HCT116 (cell line): ENCODE measurements around the gene VEGFA. TPM values are rescaled to one million over a fixed set of nuclear protein-coding genes. Genes with fewer than 3 reads are reported as not detected.

Experiments
- ATAC-seq: fragments of 200-7000 bp; cut with Tn5 transposase; 2 replicates; pipeline ENCODE4 v1.9.1; 2020; ENCODE audit warnings: mild to moderate bottlenecking, moderate library complexity
- BruUV-seq: library from RNA; stranded (reverse); fragments of 400-500 nt; replicated peaks from 2 replicates; lab custom pipeline; 2021; lab: Mats Ljungman, UMichigan
- CTCF ChIA-PET: fragments of 300-600 bp; sonication (Branson Sonifier 250); formaldehyde crosslinking; loops from one replicate; lab custom pipeline; 2021; ENCODE audit warnings: antibody characterized with exemption; lab: Charles Lee
- POLR2A ChIA-PET: fragments of 300-600, 350-600 bp; sonication (Branson Sonifier 250); formaldehyde crosslinking; loops from one replicate; lab custom pipeline; 2021; ENCODE audit warnings: antibody characterized with exemption; lab: Charles Lee
- RAD21 ChIA-PET, 2 experiments: fragments of 300-600 bp; sonication (Branson Sonifier 250); formaldehyde crosslinking; loops; one replicate each; lab custom pipeline; 2023; ENCODE audit warnings: low total read pairs in 2 of 2; ENCODE audit not compliant: uncharacterized antibody in 2 of 2, unreplicated experiment in 2 of 2, low non-redundant PET in 1 of 2; lab: Charles Lee
- DNase-seq: peaks from one replicate; pipeline ENCODE4 v3.0.0-alpha.2; 2010; ENCODE audit warnings: low read depth, low spot score
- H2AFZ ChIP-seq: fragments of 200-600 bp; shearing (Covaris generic), sonication (generic); 2 replicates; pipeline ENCODE4 v1.6.1; 2017; ENCODE audit warnings: low read depth, mixed run types, mixed read lengths, antibody characterized with exemption, low read length; ENCODE audit not compliant: poor library complexity, severe bottlenecking
- H3K27ac ChIP-seq: 2 replicates; pipeline ENCODE4 v1.5.1; 2012; ENCODE audit warnings: low read depth, low read length
- H3K27me3 ChIP-seq: fragments of 200-600 bp; sonication (generic); 2 replicates; pipeline ENCODE4 v1.6.1; 2016; ENCODE audit warnings: mixed run types, low read length, mixed read lengths; ENCODE audit not compliant: insufficient read depth
- H3K36me3 ChIP-seq, 2 experiments: fragments of 200-500 bp in 1 of 2; fragments of 200-600 bp in 1 of 2; sonication (Bioruptor generic) in 1 of 2; sonication (generic) in 1 of 2; 2 replicates each; pipeline versions ENCODE4 v1.5.1 to v1.6.1; 2014 to 2016; ENCODE audit warnings: low read length in 2 of 2, inconsistent platforms in 1 of 2, mixed read lengths in 1 of 2, mixed run types in 1 of 2; ENCODE audit not compliant: insufficient read depth in 2 of 2, control insufficient read depth in 1 of 2
- H3K4me1 ChIP-seq, 2 experiments: fragments of 200-600 bp in 1 of 2; sonication (generic) in 1 of 2; 2 replicates each; pipeline versions ENCODE4 v1.5.1 to v1.6.1; 2012 to 2017; ENCODE audit warnings: low read length in 2 of 2, inconsistent platforms in 1 of 2, mild to moderate bottlenecking in 1 of 2, mixed read lengths in 1 of 2, mixed run types in 1 of 2, moderate library complexity in 1 of 2; ENCODE audit not compliant: insufficient read depth in 2 of 2, control insufficient read depth in 1 of 2
- H3K4me2 ChIP-seq: fragments of 200-600 bp; sonication (generic); 2 replicates; pipeline ENCODE4 v1.6.1; 2017; ENCODE audit warnings: mixed run types, low read length, mixed read lengths
- H3K4me3 ChIP-seq, 2 experiments: fragments of 200-600 bp in 1 of 2; sonication (generic) in 1 of 2; replicated peaks in 1 of 2; 2 replicates each; pipeline ENCODE4 v1.5.1; 2011 to 2016; ENCODE audit warnings: low read length in 2 of 2, control low read depth in 1 of 2, low read depth in 1 of 2, mild to moderate bottlenecking in 1 of 2, mixed read lengths in 1 of 2, mixed run types in 1 of 2
- H3K79me2 ChIP-seq: fragments of 200-600 bp; sonication (generic); 2 replicates; pipeline ENCODE4 v1.6.1; 2017; ENCODE audit warnings: mild to moderate bottlenecking, mixed run types, low read length, moderate library complexity, mixed read lengths; ENCODE audit not compliant: insufficient read depth
- H3K9ac ChIP-seq: fragments of 200-600 bp; sonication (generic); 2 replicates; pipeline ENCODE4 v1.6.1; 2016; ENCODE audit warnings: low read length, mixed read lengths
- H3K9me2 ChIP-seq: fragments of 200-600 bp; sonication (generic), shearing (Covaris generic); 2 replicates; pipeline ENCODE4 v1.6.1; 2017; ENCODE audit warnings: mixed run types, mild to moderate bottlenecking, moderate library complexity; ENCODE audit not compliant: insufficient read depth
- H3K9me3 ChIP-seq, 2 experiments: fragments of 200-500 bp in 1 of 2; fragments of 200-600 bp in 1 of 2; sonication (Bioruptor generic) in 1 of 2; sonication (generic) in 1 of 2; 2 replicates each; pipeline ENCODE4 v1.6.1; 2014 to 2017; ENCODE audit warnings: low read length in 2 of 2, mixed read lengths in 2 of 2, inconsistent platforms in 1 of 2, low read depth in 1 of 2, mild to moderate bottlenecking in 1 of 2, mixed run types in 1 of 2, moderate library complexity in 1 of 2; ENCODE audit not compliant: control insufficient read depth in 1 of 2, insufficient read depth in 1 of 2
- H4K20me1 ChIP-seq: fragments of 200-600 bp; sonication (generic), shearing (Covaris generic); 2 replicates; pipeline ENCODE4 v1.6.1; 2017; ENCODE audit warnings: mixed run types, mild to moderate bottlenecking, moderate library complexity; ENCODE audit not compliant: insufficient read depth
- CBX3 ChIP-seq: IDR thresholded peaks from 2 replicates; pipeline ENCODE4 v1.6.1; 2012; ENCODE audit warnings: low read depth
- EZH2phosphoT487 ChIP-seq: fragments of 200-600 bp; IDR thresholded peaks from 2 replicates; pipeline ENCODE4 v1.6.1; 2018; ENCODE audit warnings: antibody characterized with exemption, borderline replicate concordance
- FOSL1 ChIP-seq: IDR thresholded peaks from 2 replicates; pipeline ENCODE4 v1.6.1; 2012; ENCODE audit warnings: low read depth
- POLR2A ChIP-seq: IDR thresholded peaks from 2 replicates; pipeline ENCODE4 v1.7.0; 2011; ENCODE audit warnings: borderline replicate concordance; ENCODE audit not compliant: insufficient read depth, insufficient read length; ENCODE audit errors: extremely low read depth
- POLR2AphosphoS5 ChIP-seq: IDR thresholded peaks from 2 replicates; pipeline ENCODE4 v1.6.1; 2011; ENCODE audit warnings: mild to moderate bottlenecking, low read depth, low read length, moderate library complexity
- SIN3A ChIP-seq: IDR thresholded peaks from 2 replicates; pipeline ENCODE4 v1.6.1; 2012; ENCODE audit warnings: low read depth
- SRF ChIP-seq: IDR thresholded peaks from 2 replicates; pipeline ENCODE4 v1.6.1; 2012; ENCODE audit warnings: low read depth
- YY1 ChIP-seq: IDR thresholded peaks from 2 replicates; pipeline ENCODE4 v1.6.1; 2011; ENCODE audit warnings: low read length, low read depth, moderate library complexity, mild to moderate bottlenecking; ENCODE audit not compliant: insufficient replicate concordance; ENCODE audit errors: extremely low read depth
- ZNF274 ChIP-seq: fragments of 200-500 bp; sonication (Bioruptor generic); IDR thresholded peaks from 2 replicates; pipeline ENCODE4 v1.6.1; 2014; ENCODE audit warnings: mild to moderate bottlenecking, low read depth, low read length, inconsistent platforms
- intact Hi-C: fragments of 100-400 bp; cut with micrococcal nuclease; formaldehyde crosslinking; loops from 2 replicates; pipeline ENCODE4 v1.10.0; 2022
- total RNA-seq: library from RNA; stranded (reverse); gene quantifications from one replicate; pipeline ENCODE4 v1.2.1, GENCODE V29; 2021; ENCODE audit not compliant: unreplicated experiment
- TF ChIP-seq, protein P1 (sequence below): IDR thresholded peaks from 2 replicates; pipeline ENCODE4 v1.6.1; 2012
- TF ChIP-seq, protein P2 (sequence below): IDR thresholded peaks from 2 replicates; pipeline ENCODE4 v1.6.1; 2012; ENCODE audit warnings: low read depth
- TF ChIP-seq, protein P3 (sequence below), 3 experiments: fragments of 200-600 bp in 1 of 3; sonication (generic) in 1 of 3; IDR thresholded peaks in 2 of 3; conservative IDR thresholded peaks in 1 of 3; 2 replicates each; pipeline ENCODE4 v1.5.1; 2012 to 2017; ENCODE audit warnings: low read depth in 2 of 3, low read length in 2 of 3, antibody characterized with exemption in 1 of 3, borderline replicate concordance in 1 of 3, control low read depth in 1 of 3, mild to moderate bottlenecking in 1 of 3, mixed read lengths in 1 of 3, mixed run types in 1 of 3, moderate library complexity in 1 of 3; ENCODE audit not compliant: insufficient read depth in 1 of 3

VEGFA gene
- total RNA-seq, 1 experiment from 2014 or later: 112 TPM

DNA sequence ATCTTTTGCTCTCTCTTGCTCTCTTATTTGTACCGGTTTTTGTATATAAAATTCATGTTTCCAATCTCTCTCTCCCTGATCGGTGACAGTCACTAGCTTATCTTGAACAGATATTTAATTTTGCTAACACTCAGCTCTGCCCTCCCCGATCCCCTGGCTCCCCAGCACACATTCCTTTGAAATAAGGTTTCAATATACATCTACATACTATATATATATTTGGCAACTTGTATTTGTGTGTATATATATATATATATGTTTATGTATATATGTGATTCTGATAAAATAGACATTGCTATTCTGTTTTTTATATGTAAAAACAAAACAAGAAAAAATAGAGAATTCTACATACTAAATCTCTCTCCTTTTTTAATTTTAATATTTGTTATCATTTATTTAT is 15.9 kb downstream of the VEGFA start (continued):
- TF ChIP-seq FOSL1 (no peak), YY1 (no peak), POLR2A (no peak), CBX3 (no peak), EZH2phosphoT487 (no peak), SIN3A (no peak)
- TF ChIP-seq, protein P1, sequence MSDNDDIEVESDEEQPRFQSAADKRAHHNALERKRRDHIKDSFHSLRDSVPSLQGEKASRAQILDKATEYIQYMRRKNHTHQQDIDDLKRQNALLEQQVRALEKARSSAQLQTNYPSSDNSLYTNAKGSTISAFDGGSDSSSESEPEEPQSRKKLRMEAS: no peak

DNA sequence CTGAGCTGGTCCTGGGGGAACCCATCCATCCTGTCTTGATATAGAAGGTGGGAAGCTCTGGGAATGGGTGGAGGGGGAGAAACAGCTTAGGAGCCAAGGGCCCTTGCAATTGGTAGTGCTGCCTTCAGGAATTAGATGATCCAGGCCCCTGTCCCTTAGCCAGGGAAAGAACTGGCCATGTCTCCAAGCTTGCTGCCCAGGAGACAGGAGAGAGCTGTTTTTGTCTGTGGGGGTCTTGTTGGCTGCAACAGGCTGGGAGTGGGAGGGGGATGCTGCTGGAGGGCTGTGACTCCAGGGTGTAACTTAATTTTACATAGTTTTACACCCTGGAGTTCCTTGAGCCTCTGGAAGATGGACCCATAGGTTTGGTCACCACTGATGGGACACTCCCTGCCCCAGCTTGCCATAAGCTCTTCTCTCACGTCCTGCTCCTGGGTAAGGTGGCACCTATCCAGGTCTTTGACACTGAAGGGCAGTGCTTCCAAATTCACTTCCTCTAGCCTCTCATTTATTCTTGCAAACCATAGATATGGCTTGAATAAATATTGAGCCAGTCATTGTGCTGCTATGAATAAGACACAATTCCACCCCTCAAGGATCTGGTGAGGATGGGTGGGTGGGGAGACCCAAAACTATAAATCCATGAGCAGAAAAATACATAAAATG is 16.8 kb downstream of the VEGFA start:
- peak; percentile 60; the same call in 1 of the 2 replicates for TF ChIP-seq POLR2AphosphoS5
- TF ChIP-seq ZNF274: no peak
- TF ChIP-seq, protein P2, sequence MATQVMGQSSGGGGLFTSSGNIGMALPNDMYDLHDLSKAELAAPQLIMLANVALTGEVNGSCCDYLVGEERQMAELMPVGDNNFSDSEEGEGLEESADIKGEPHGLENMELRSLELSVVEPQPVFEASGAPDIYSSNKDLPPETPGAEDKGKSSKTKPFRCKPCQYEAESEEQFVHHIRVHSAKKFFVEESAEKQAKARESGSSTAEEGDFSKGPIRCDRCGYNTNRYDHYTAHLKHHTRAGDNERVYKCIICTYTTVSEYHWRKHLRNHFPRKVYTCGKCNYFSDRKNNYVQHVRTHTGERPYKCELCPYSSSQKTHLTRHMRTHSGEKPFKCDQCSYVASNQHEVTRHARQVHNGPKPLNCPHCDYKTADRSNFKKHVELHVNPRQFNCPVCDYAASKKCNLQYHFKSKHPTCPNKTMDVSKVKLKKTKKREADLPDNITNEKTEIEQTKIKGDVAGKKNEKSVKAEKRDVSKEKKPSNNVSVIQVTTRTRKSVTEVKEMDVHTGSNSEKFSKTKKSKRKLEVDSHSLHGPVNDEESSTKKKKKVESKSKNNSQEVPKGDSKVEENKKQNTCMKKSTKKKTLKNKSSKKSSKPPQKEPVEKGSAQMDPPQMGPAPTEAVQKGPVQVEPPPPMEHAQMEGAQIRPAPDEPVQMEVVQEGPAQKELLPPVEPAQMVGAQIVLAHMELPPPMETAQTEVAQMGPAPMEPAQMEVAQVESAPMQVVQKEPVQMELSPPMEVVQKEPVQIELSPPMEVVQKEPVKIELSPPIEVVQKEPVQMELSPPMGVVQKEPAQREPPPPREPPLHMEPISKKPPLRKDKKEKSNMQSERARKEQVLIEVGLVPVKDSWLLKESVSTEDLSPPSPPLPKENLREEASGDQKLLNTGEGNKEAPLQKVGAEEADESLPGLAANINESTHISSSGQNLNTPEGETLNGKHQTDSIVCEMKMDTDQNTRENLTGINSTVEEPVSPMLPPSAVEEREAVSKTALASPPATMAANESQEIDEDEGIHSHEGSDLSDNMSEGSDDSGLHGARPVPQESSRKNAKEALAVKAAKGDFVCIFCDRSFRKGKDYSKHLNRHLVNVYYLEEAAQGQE: no peak
- TF ChIP-seq, protein P3, sequence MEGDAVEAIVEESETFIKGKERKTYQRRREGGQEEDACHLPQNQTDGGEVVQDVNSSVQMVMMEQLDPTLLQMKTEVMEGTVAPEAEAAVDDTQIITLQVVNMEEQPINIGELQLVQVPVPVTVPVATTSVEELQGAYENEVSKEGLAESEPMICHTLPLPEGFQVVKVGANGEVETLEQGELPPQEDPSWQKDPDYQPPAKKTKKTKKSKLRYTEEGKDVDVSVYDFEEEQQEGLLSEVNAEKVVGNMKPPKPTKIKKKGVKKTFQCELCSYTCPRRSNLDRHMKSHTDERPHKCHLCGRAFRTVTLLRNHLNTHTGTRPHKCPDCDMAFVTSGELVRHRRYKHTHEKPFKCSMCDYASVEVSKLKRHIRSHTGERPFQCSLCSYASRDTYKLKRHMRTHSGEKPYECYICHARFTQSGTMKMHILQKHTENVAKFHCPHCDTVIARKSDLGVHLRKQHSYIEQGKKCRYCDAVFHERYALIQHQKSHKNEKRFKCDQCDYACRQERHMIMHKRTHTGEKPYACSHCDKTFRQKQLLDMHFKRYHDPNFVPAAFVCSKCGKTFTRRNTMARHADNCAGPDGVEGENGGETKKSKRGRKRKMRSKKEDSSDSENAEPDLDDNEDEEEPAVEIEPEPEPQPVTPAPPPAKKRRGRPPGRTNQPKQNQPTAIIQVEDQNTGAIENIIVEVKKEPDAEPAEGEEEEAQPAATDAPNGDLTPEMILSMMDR (IDR thresholded peaks at IDR 0.05 in 2 of 3, conservative IDR thresholded peaks at IDR 0.05 in 1 of 3; ENCODE audit: borderline replicate concordance in 1 of 3, insufficient read depth in 1 of 3, low read depth in 2 of 3, low read length in 2 of 3): no peak
- no peak for TF ChIP-seq SRF
- H3K27ac ChIP-seq: no peak overlapping the region
- no peak overlapping the region for H3K4me2 ChIP-seq
- no TSS peak for BruUV-seq
- CTCF ChIA-PET: interaction anchor here (1.0 to 1.8 kb wide), 5 partner anchors 12 to 158 kb away, joined by 3 to 5 read pairs (median 3); partner anchors contain the start of genes GTPBP2 and VEGFA
- no peak for DNase-seq
- RAD21 ChIA-PET: no interaction called here
- H4K20me1 ChIP-seq: no peaks in the 10 kb centered on the region
- H3K27me3 ChIP-seq: no peaks in the 10 kb centered on the region
- no peak overlapping the region for H3K4me3 ChIP-seq
- POLR2A ChIA-PET: interaction anchor here (0.9 to 1.3 kb wide), 3 partner anchors 9 to 14 kb away, joined by 3 to 5 read pairs (median 4); no protein-coding TSS in a partner anchor
- H3K79me2 ChIP-seq: peaks cover 10% of the 10 kb centered on the region; the same call in 1 of the 2 replicates
- no peak overlapping the region for H3K9ac ChIP-seq
- H3K4me1 ChIP-seq: no peaks in the 10 kb centered on the region
- H2AFZ ChIP-seq: no peak overlapping the region
- no peak for ATAC-seq
- intact Hi-C loops: no loop called here
- H3K9me3 ChIP-seq: no peaks in the 10 kb centered on the region
- no peaks in the 10 kb centered on the region for H3K9me2 ChIP-seq
- H3K36me3 ChIP-seq: peaks cover 15 to 42% of the 10 kb centered on the region in 2 experiments; a peak in 3 of 4 replicates
